ENCODE measurements around the gene DST.
A peak's percentile ranks its signal among the peaks of the same experiment; 100 is the strongest.

The DST gene

DNA sequence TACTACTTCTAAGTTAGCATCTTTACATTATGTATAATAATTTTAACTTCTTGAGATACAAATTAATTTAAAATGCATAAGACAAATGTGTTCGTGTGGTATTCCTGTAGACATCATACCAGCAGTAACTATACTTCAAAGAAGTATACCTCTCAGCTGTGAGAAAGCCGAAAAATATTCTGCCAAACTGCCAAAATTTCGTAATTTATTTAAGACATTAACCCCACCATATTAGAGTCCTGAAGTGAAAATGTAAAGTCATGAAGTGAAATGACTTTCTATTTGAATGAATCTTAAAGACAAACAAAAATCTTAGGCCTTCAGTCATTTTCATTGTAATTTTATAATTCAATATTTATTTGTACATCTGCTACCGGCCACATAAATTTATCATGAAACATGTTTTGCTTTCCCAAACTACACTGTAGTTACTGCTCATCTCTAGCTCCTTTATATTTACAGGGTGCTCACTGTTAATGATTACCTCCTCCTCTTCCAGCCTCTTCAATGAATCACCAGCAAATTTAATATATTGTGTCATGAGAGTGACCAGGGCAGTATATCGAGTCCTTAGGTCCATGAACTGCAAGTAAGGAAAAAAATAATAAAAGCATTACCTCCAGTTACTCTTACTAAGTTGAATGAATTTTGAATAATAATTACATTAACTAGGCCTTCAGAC lies 18.5 kb downstream of the DST start:
- H3K4me3 ChIP-seq (ENCODE audit: low read depth, low read length) = no peak overlapping the region
- DNase-seq (ENCODE audit: low read depth) = no peak
- TF ChIP-seq, protein P1, sequence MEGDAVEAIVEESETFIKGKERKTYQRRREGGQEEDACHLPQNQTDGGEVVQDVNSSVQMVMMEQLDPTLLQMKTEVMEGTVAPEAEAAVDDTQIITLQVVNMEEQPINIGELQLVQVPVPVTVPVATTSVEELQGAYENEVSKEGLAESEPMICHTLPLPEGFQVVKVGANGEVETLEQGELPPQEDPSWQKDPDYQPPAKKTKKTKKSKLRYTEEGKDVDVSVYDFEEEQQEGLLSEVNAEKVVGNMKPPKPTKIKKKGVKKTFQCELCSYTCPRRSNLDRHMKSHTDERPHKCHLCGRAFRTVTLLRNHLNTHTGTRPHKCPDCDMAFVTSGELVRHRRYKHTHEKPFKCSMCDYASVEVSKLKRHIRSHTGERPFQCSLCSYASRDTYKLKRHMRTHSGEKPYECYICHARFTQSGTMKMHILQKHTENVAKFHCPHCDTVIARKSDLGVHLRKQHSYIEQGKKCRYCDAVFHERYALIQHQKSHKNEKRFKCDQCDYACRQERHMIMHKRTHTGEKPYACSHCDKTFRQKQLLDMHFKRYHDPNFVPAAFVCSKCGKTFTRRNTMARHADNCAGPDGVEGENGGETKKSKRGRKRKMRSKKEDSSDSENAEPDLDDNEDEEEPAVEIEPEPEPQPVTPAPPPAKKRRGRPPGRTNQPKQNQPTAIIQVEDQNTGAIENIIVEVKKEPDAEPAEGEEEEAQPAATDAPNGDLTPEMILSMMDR (IDR thresholded peaks at IDR 0.05; ENCODE audit: low read depth, low read length, missing control alignments) = no peak
- in situ Hi-C loops (cut with HindIII; ENCODE audit: low sequenced_read_pairs) = no loop called here

DNA sequence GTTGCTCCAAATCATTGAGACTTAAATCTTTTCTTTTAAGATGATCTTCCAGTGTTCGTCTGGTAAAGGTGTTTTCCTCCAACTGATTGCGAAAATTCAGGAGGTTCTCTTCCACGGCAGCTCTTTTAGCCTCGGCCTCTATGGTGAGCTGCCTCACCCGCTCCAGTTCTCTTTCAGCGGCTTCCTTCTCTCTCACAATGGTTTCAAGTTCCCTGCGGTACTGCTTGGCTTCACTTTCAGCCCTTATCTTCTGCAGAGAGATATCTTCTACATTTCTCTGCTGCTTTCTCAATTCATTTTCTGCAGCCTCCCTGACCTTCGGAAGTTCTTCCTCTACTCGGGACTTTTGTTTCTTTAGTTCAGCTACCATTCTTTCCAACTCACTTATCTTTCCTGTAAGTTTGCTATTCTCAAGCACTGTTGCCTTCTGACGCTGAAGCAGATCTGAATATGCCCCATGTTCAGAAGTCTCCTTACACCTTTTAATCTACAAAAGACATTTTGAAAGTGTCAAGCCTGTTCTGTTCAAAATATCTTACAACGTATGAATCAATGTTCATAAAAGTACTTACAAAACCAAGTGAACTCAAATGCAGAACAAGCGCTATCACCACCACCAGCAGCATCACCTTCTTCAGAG lies 22.3 kb downstream of the DST start:
- TF ChIP-seq, protein P1 (IDR thresholded peaks at IDR 0.05; ENCODE audit: low read depth, low read length, missing control alignments) = no peak
- in situ Hi-C loops (cut with HindIII; ENCODE audit: low sequenced_read_pairs) = no loop called here
- H3K4me3 ChIP-seq (ENCODE audit: low read depth, low read length) = no peak overlapping the region
- DNase-seq (ENCODE audit: low read depth) = no peak

DNA sequence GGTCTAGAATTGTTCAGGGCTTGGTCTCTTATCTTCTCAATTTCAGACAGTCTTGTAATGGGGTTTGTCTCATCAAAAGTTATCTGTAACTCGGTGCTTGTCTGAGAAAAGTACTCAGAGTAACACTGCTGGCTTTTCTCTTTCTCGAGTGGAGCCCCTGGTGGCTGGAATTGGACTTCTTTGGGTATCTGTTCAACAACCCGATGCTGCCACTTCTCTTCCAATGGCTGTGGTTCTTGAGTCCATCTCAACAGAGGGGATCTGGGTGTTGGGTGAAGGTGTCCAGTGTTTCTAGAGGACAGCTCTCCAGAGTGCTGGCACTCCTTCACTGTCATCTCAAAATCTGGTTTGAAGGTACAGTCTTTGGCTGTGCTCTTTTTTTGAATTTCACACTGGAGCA lies 24.6 kb downstream of the DST start:
- DNase-seq (ENCODE audit: low read depth) = no peak
- no peak overlapping the region for H3K4me3 ChIP-seq (ENCODE audit: low read depth, low read length)
- in situ Hi-C loops (cut with HindIII; ENCODE audit: low sequenced_read_pairs) = no loop called here
- TF ChIP-seq, protein P1 (IDR thresholded peaks at IDR 0.05; ENCODE audit: low read depth, low read length, missing control alignments) = peak; percentile 4

DNA sequence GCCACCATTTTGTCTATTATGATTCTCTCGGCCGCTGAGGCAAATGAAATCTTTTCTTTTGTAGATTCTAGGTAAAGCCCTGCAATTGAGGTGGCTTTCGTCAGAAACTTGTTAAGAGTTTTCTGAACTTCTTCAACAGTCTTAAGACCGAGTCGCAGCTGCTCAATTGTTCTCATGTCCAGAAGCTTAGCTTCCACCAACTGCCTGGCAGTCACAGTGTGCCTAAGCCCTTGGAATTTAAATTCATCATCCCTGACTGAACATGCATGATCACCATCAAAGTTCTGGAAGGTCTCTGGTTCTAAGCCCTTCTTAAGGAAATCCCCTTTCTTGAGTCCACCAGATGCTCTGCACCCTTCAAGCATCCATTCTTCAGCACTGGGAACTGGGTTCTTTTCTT lies 25.7 kb downstream of the DST start:
- DNase-seq (ENCODE audit: low read depth) = no peak
- H3K4me3 ChIP-seq (ENCODE audit: low read depth, low read length) = no peak overlapping the region
- TF ChIP-seq, protein P1 (IDR thresholded peaks at IDR 0.05; ENCODE audit: low read depth, low read length, missing control alignments) = no peak
- in situ Hi-C loops (cut with HindIII; ENCODE audit: low sequenced_read_pairs) = no loop called here

DNA sequence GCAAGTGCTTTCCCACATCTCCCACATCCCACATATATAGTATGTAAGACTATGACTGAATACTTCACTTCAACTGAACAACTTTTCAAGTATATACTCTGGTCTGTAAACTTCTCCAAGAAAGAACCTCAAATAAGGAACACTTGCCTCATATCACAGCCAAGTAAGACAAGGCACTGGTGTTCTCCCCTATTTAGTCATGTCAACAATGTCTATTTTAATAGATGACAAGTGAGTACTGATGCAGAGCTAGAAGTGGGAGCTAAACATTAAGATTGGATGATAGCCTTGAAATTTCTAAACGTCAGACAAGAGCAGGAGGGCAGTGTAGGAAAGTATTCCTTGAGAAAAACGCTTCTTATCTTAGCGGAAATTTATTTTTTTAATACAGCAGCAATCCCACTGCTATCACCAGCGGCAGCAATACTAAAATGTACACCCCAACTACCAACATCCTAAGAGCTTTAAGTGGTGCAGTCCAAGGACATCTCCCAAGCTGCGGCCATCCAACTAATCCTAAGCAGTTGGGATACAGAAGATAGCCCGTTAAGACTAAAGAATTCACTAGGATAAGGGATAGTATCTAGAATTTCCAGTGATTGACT lies 29.3 kb downstream of the DST start:
- in situ Hi-C loops (cut with HindIII; ENCODE audit: low sequenced_read_pairs) = no loop called here
- no peak overlapping the region for H3K4me3 ChIP-seq (ENCODE audit: low read depth, low read length)
- no peak for DNase-seq (ENCODE audit: low read depth)
- TF ChIP-seq, protein P1 (IDR thresholded peaks at IDR 0.05; ENCODE audit: low read depth, low read length, missing control alignments) = no peak

DNA sequence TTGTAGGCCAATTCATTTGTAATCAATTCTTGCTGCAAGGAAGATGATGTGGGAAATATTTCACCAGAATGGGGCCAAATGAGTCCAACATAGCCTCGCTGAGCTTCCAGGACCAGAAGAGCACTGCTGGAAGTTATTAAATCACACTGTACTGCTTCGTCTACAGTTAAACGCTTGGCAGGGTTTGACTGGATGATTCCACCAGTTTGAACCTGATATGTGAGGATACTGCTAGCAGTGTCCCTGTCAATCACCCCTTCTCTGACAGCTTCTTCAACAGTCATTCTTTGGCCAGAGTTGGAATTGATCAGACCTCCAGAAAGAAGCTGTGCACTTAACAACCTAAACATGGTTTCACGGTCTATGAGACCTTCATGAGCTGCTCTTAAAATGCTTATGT lies 34.4 kb downstream of the DST start:
- in situ Hi-C loops (cut with HindIII; ENCODE audit: low sequenced_read_pairs) = no loop called here
- H3K4me3 ChIP-seq (ENCODE audit: low read depth, low read length) = no peak overlapping the region
- DNase-seq (ENCODE audit: low read depth) = no peak
- TF ChIP-seq, protein P1 (IDR thresholded peaks at IDR 0.05; ENCODE audit: low read depth, low read length, missing control alignments) = no peak

Measured in astrocyte of the cerebellum (primary cell).